Vagina (tissue), 2 donors: ENCODE measurements around the gene STK16. TPM values are rescaled to one million over a fixed set of nuclear protein-coding genes. Genes with fewer than 3 reads are reported as not detected.
A peak's percentile ranks its signal among the peaks of the same experiment; 100 is the strongest.

Source experiments
- DNase-seq, 2 donors: peaks; one replicate each; pipeline ENCODE4 v3.0.0-alpha.2; 2017; ENCODE audit errors: extremely low spot score in 2 of 2
- H3K27ac ChIP-seq: fragments of 200-600 bp; sonication (generic); one replicate; pipeline ENCODE4 v1.5.1; 2019
- H3K27me3 ChIP-seq: fragments of 200-600 bp; sonication (generic); one replicate; pipeline ENCODE4 v1.5.1; 2019
- H3K36me3 ChIP-seq, 2 donors: fragments of 200-600 bp; sonication (generic); one replicate each; pipeline ENCODE4 v1.5.1; 2017 to 2019
- H3K4me1 ChIP-seq: fragments of 200-600 bp; sonication (generic); one replicate; pipeline ENCODE4 v1.5.1; 2019
- H3K4me3 ChIP-seq, 2 donors: fragments of 200-600 bp; sonication (generic); 1 replicate in 1 of 2; 2 replicates in 1 of 2; pipeline ENCODE4 v1.5.1; 2016 to 2019
- H3K9me3 ChIP-seq: fragments of 200-600 bp; sonication (generic); one replicate; pipeline ENCODE4 v1.5.1; 2019
- CTCF ChIP-seq, 3 experiments: fragments of 450-650 bp in 2 of 3; fragments of 200-600 bp in 1 of 3; sonication (generic) in 1 of 3; IDR thresholded peaks; one replicate each; pipeline ENCODE4 v1.5.1; 2017 to 2019; ENCODE audit warnings: antibody characterized with exemption in 3 of 3, mild to moderate bottlenecking in 2 of 3, moderate library complexity in 2 of 3
- POLR2A ChIP-seq, 2 donors: fragments of 450-650 bp; IDR thresholded peaks; one replicate each; pipeline ENCODE4 v1.6.1; 2017; ENCODE audit warnings: antibody characterized with exemption in 2 of 2, mild to moderate bottlenecking in 2 of 2, moderate library complexity in 2 of 2
- POLR2AphosphoS5 ChIP-seq, 2 donors: sonication (generic); formaldehyde crosslinking; IDR thresholded peaks; one replicate each; pipeline ENCODE4 v1.9.0; 2017; ENCODE audit warnings: antibody characterized with exemption in 2 of 2, mild to moderate bottlenecking in 2 of 2, low read depth in 1 of 2; ENCODE audit not compliant: insufficient read depth in 1 of 2
- intact Hi-C: fragments of 100-400 bp; cut with DNase I; formaldehyde crosslinking; loops from one replicate; pipeline ENCODE4 v1.15.1; 2023
- total RNA-seq: library from RNA; depleted of rRNA; stranded (reverse); fragments of >200 nt; gene quantifications from one replicate; pipeline ENCODE4 v1.2.3, GENCODE V29; 2016

STK16 gene
- total RNA-seq, 1 donor from 2014 or later, result 12.8 TPM

GRCh38 chr2:219289537-219290361, 44.5 kb downstream of the STK16 start:
- H3K9me3 ChIP-seq, result no peaks in the 10 kb centered on the region
- intact Hi-C loops, result no loop called here
- TF ChIP-seq CTCF (IDR thresholded peaks at IDR 0.05), result no peak
- peak in 1 of 2 donors; percentile 14 for TF ChIP-seq POLR2A (IDR thresholded peaks at IDR 0.05)
- TF ChIP-seq POLR2AphosphoS5 (IDR thresholded peaks at IDR 0.05; ENCODE audit: insufficient read depth in 1 of 2, low read depth in 1 of 2), result peak; percentile 91 to 92
- DNase-seq, result no peak
- peaks cover 43% of the 10 kb centered on the region for H3K4me1 ChIP-seq
- H3K27me3 ChIP-seq, result no peaks in the 10 kb centered on the region
- peaks cover 0 to 5% of the 10 kb centered on the region in 2 donors for H3K36me3 ChIP-seq
- peak overlapping the region; percentile 85 for H3K27ac ChIP-seq
- H3K4me3 ChIP-seq, result no peak overlapping the region

DNA sequence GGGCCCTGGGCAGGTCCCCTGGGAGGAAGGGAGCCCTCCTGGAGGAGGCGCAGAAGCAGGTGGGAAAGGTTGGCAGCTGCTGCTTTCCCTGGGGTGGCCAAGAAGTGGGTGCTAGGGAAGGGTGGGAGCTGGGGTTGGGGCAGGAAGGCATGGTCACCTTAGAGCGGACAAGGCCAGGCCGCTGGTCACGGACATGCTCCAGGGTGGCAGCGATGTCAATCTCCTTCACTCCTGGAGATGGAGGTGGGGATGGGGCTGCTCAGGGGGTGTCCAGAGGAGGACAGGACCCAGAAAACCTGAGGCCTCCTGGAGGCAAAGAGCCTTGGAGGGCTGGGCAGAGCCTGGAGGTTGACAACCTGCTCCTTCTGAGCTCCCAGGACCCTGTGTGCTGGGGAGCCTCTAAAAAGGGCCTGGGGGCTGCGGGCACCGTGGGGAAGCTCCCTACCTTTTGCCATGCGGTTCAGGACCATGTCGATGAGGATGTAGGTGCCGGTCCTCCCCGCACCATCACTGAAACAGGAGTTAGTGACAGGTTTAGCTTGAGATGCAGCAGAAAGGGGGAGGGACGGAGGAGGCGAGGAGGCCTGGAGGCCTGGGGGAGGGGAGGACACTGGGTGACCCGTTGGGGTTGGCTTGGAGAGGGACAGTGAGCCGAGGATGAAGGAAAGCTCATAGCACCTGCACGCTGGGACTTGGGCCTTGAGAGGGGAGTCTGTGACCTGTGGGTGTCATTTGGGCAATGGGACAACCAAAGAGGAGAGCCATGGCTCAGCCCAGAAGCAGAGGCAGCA, 45.3 kb downstream of the STK16 start:
- intact Hi-C loops, result no loop called here
- no peak for TF ChIP-seq CTCF (IDR thresholded peaks at IDR 0.05)
- H3K36me3 ChIP-seq, result no peaks in the 10 kb centered on the region
- no peaks in the 10 kb centered on the region for H3K9me3 ChIP-seq
- no peaks in the 10 kb centered on the region for H3K27me3 ChIP-seq
- DNase-seq, result no peak
- peaks cover 35% of the 10 kb centered on the region for H3K4me1 ChIP-seq
- peak overlapping the region; percentile 85 for H3K27ac ChIP-seq
- H3K4me3 ChIP-seq, result no peak overlapping the region

DNA sequence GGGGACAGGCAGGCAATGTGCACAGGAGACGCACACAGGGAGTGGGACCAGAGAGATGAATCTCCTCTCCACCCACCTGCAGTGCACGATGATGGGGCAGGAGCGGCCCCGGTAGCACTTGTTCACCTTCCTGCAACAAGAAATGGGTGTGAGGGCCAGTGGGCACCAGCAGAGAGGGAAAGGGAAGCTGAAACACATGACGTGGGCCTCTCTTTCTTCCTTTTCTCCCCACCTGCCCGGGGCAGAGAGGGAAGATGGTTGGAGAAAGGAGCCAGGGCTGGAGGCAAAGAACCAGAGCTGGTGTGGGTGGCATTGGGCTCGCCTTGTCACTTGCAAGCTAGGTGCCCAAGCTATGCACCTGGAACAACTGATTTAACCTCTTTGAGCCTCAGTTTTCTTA, 46.1 kb downstream of the STK16 start:
- DNase-seq, result no peak
- Histone ChIP-seq H3K36me3 (no peaks in the 10 kb centered on the region), H3K27me3 (no peaks in the 10 kb centered on the region), H3K4me3 (no peak overlapping the region), H3K4me1 (peaks cover 26% of the 10 kb centered on the region), H3K9me3 (no peaks in the 10 kb centered on the region), H3K27ac (no peak overlapping the region)
- intact Hi-C loops, result no loop called here
- TF ChIP-seq POLR2AphosphoS5 (IDR thresholded peaks at IDR 0.05; ENCODE audit: insufficient read depth in 1 of 2, low read depth in 1 of 2) (no peak), POLR2A (IDR thresholded peaks at IDR 0.05) (no peak), CTCF (IDR thresholded peaks at IDR 0.05) (no peak)

GRCh38 chr2:219291910-219292490, 46.7 kb downstream of the STK16 start:
- no peaks in the 10 kb centered on the region for H3K36me3 ChIP-seq

More at GRCh38 chr2:219291910-219292490, 46.7 kb downstream of the STK16 start:
- no peak for TF ChIP-seq POLR2A (IDR thresholded peaks at IDR 0.05)
- TF ChIP-seq CTCF (IDR thresholded peaks at IDR 0.05), result no peak
- TF ChIP-seq POLR2AphosphoS5 (IDR thresholded peaks at IDR 0.05; ENCODE audit: insufficient read depth in 1 of 2, low read depth in 1 of 2), result no peak
- DNase-seq, result no peak
- intact Hi-C loops, result no loop called here
- Histone ChIP-seq H3K27me3 (no peaks in the 10 kb centered on the region), H3K4me1 (peaks cover 20% of the 10 kb centered on the region), H3K4me3 (no peak overlapping the region), H3K27ac (no peak overlapping the region), H3K9me3 (no peaks in the 10 kb centered on the region)
